Kidney (tissue), 14 donors: ENCODE results near the gene KCNT2. TPM values are rescaled to one million over a fixed set of nuclear protein-coding genes. Genes with fewer than 3 reads are reported as not detected.

Experiments used
- DNase-seq, 5 donors: peaks; one replicate each; pipeline ENCODE4 v3.0.0-alpha.2; 2013 to 2020
- FAIRE-seq: peaks from 2 replicates; lab custom pipeline; 2012; peaks lifted over from hg19 to GRCh38; lab: Jason Lieb, UNC
- H3K27ac ChIP-seq, 2 donors: one replicate each; pipeline ENCODE4 v1.7.0; 2013; ENCODE audit warnings: low read depth in 2 of 2, low read length in 2 of 2, inconsistent platforms in 1 of 2
- H3K27me3 ChIP-seq: one replicate; pipeline ENCODE4 v1.7.1; 2013; ENCODE audit warnings: low read length, inconsistent platforms; ENCODE audit not compliant: control insufficient read depth, insufficient read depth
- H3K36me3 ChIP-seq, 3 donors: one replicate each; pipeline versions ENCODE4 v1.7.0 to v1.7.1; 2013; ENCODE audit warnings: low read length in 3 of 3, control low read depth in 1 of 3, inconsistent platforms in 1 of 3; ENCODE audit not compliant: insufficient read depth in 3 of 3, control insufficient read depth in 2 of 3
- H3K4me1 ChIP-seq, 3 donors: one replicate each; pipeline versions ENCODE4 v1.7.0 to v1.7.1; 2013; ENCODE audit warnings: low read length in 3 of 3, inconsistent platforms in 1 of 3, low read depth in 1 of 3; ENCODE audit not compliant: control insufficient read depth in 2 of 3, insufficient read depth in 2 of 3
- H3K4me3 ChIP-seq, 3 donors: one replicate each; pipeline versions ENCODE4 v1.7.0 to v1.8.1; 2013; ENCODE audit warnings: low read length in 3 of 3, control low read depth in 1 of 3, inconsistent platforms in 1 of 3
- H3K9ac ChIP-seq, 3 donors: one replicate each; pipeline versions ENCODE4 v1.7.0 to v1.7.1; 2013; ENCODE audit warnings: low read length in 3 of 3, control low read depth in 1 of 3, inconsistent platforms in 1 of 3
- H3K9me3 ChIP-seq, 3 donors: one replicate each; pipeline versions ENCODE4 v1.7.0 to v1.7.1; 2013; ENCODE audit warnings: low read length in 3 of 3, control low read depth in 1 of 3, inconsistent platforms in 1 of 3; ENCODE audit not compliant: control insufficient read depth in 2 of 3, insufficient read depth in 1 of 3
- intact Hi-C: fragments of 100-400 bp; cut with DNase I; formaldehyde crosslinking; loops from one replicate; pipeline ENCODE4 v1.11.1; 2022
- polyA plus RNA-seq: library from polyadenylated mRNA; stranded (reverse); fragments of 350-450 nt; fragmentation: Illumina TruSeq; extraction: RNeasy Lipid Tissue Mini Kit (QIAGEN cat#74804); gene quantifications from one replicate; pipeline ENCODE4 v1.2.3, GENCODE V29; 2014; ENCODE audit warnings: low read depth, low replicate concordance; ENCODE audit not compliant: insufficient read depth
- total RNA-seq: library from RNA; stranded (reverse); fragmentation: NEBNext Ultra II Directional; extraction: Animal tissue kit (Norgen Biotek cat#: 25700); gene quantifications from one replicate; pipeline ENCODE4 v1.2.1, GENCODE V29; 2021
- TF ChIP-seq, protein P1 (sequence below): IDR thresholded peaks from 3 replicates; pipeline ENCODE4 v1.5.1; 2012; ENCODE audit warnings: mild to moderate bottlenecking, moderate library complexity, borderline replicate concordance; ENCODE audit not compliant: insufficient read depth; ENCODE audit errors: extremely low read depth
- donor health status: control.
- donor health status: control.
- donor health status: control.
- donor health status: control.
- donor health status: control.
- donor health status: DM: yes; HTN: yes; CAD: no.
- donor health status: Normal renal cell carcinoma (clear cell type).

Gene KCNT2
- total and polyA plus RNA-seq, 2 donors from 2014 or later = 0.39 to 6.3 TPM

DNA sequence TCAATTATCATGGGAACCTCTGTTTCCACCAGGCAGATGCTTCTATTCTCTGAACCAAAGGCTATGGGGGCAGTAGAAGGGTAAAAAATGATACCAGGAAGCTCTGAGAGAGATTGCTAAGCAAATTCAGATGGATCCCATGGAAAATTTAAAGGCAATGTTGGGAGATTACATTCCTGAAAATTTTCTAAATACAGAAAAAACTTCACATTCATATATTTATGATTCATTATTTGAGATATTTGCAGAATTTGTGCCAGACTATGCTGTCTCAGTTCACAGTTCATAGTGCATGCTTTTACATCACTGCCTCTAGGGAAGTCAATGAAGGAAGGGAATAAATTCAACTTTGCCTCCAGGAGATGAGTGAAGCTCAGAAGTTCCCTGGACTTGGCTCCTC, 57.5 kb downstream of the KCNT2 start:
- H3K4me1 ChIP-seq = no peaks in the 10 kb centered on the region
- no peak overlapping the region for H3K27ac ChIP-seq
- H3K9me3 ChIP-seq = peaks cover 0 to 3% (median 0%) of the 10 kb centered on the region in 3 donors
- no peaks in the 10 kb centered on the region for H3K36me3 ChIP-seq
- intact Hi-C loops = no loop called here
- H3K9ac ChIP-seq = no peak overlapping the region
- TF ChIP-seq, protein P1, sequence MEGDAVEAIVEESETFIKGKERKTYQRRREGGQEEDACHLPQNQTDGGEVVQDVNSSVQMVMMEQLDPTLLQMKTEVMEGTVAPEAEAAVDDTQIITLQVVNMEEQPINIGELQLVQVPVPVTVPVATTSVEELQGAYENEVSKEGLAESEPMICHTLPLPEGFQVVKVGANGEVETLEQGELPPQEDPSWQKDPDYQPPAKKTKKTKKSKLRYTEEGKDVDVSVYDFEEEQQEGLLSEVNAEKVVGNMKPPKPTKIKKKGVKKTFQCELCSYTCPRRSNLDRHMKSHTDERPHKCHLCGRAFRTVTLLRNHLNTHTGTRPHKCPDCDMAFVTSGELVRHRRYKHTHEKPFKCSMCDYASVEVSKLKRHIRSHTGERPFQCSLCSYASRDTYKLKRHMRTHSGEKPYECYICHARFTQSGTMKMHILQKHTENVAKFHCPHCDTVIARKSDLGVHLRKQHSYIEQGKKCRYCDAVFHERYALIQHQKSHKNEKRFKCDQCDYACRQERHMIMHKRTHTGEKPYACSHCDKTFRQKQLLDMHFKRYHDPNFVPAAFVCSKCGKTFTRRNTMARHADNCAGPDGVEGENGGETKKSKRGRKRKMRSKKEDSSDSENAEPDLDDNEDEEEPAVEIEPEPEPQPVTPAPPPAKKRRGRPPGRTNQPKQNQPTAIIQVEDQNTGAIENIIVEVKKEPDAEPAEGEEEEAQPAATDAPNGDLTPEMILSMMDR = no peak
- FAIRE-seq (no peak), DNase-seq (no peak)
- H3K4me3 ChIP-seq = no peak overlapping the region
- H3K27me3 ChIP-seq = no peaks in the 10 kb centered on the region

DNA sequence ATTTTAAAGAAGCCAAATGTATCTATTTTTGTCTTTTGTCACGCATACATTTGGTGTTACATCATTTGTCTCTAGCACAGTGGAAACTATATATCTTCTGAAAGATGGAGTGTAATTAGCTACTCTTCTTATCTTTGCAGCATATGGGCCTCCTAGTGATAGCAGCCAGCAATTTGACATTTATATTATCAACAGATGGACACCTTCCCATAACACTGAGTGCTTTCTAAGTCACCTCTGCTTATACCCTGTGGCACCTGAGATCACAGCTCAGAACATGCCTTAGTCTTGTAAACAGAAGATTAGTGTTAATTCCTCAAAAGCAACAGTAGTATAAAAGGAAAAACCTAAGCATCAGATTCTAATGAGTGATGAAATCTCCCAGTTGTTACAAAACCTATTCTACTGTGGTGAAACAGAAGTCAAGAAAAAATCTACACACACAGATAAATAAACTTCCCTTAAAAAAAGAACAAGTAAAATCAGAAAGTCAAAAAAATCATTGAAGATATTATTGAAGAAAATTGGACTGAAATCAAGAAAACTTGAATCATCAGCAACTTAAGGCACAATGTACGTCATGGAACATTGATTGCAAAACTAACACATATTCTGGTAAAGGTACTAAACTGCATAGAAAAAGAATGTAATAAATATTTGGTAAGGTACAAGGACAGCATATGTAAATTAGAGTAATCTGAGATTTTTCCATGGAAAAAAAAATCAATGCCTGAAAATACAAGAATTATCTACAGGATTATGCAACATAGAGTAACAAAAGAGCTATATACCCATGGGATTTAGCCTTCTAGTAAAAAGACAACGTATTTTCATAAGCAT, 61.7 kb downstream of the KCNT2 start:
- no peak for DNase-seq
- no peak overlapping the region for H3K27ac ChIP-seq
- TF ChIP-seq, protein P1 = no peak
- H3K27me3 ChIP-seq = no peaks in the 10 kb centered on the region
- no peak overlapping the region for H3K4me3 ChIP-seq
- no peaks in the 10 kb centered on the region for H3K4me1 ChIP-seq
- no peaks in the 10 kb centered on the region for H3K36me3 ChIP-seq
- H3K9ac ChIP-seq = no peak overlapping the region
- no peaks in the 10 kb centered on the region for H3K9me3 ChIP-seq
- intact Hi-C loops = no loop called here
- no peak for FAIRE-seq

DNA sequence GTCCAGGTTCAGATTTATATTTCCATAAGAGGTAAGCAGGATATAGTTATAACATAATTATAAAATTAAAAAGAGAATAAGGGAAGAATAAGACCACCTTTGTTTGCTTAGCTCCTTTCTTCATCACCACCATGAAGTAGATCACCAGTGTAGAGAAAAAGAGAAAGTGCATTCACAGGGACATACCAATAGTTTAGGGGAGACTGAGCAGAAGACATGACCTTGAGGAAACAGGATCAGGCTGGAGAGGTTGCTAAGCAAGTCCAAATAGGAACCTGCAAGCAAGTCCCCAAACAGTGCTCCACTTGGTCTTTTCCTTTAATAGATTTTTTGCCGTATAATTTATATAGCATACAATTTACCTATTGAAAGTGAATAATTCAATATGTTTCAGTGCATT, 63.0 kb downstream of the KCNT2 start:
- no peak overlapping the region for H3K4me3 ChIP-seq
- H3K27ac ChIP-seq = no peak overlapping the region
- TF ChIP-seq, protein P1 = no peak
- H3K9ac ChIP-seq = no peak overlapping the region
- FAIRE-seq (no peak), DNase-seq (no peak)
- H3K4me1 ChIP-seq = no peaks in the 10 kb centered on the region
- H3K27me3 ChIP-seq = no peaks in the 10 kb centered on the region
- H3K36me3 ChIP-seq = no peaks in the 10 kb centered on the region
- H3K9me3 ChIP-seq = no peaks in the 10 kb centered on the region
- intact Hi-C loops = no loop called here
